A549 (cell line): ENCODE measurements around the gene NEDD9. TPM values are rescaled to one million over a fixed set of nuclear protein-coding genes. Genes with fewer than 3 reads are reported as not detected.
A peak's percentile ranks its signal among the peaks of the same experiment; 100 is the strongest.

Experiments
- ATAC-seq, 2 experiments: fragments of 200-7000 bp in 1 of 2; fragments of >200 bp in 1 of 2; cut with Nextera tagmentation in 1 of 2; cut with Tn5 transposase in 1 of 2; 3 replicates each; pipeline versions ENCODE4 v1.8.0 to v1.9.1; 2018 to 2020; ENCODE audit warnings: mild to moderate bottlenecking in 1 of 2, moderate library complexity in 1 of 2
- CTCF ChIA-PET: fragments of 300-600 bp; sonication (Branson Sonifier 250); formaldehyde crosslinking; extraction: SDS; loops from one replicate; lab custom pipeline; 2021; ENCODE audit warnings: antibody characterized with exemption, inconsistent platforms; lab: Yijun Ruan, JAX
- POLR2A ChIA-PET: fragments of 350-600 bp; formaldehyde crosslinking; extraction: SDS; loops from one replicate; lab custom pipeline; 2021; ENCODE audit warnings: antibody characterized with exemption, inconsistent platforms; lab: Yijun Ruan, JAX
- DNase-seq, 2 experiments: peaks; one replicate each; pipeline versions ENCODE4 v3.0.0 to v3.0.0-alpha.2; 2011 to 2016; ENCODE audit warnings: low read depth in 1 of 2, low spot score in 1 of 2
- FAIRE-seq: peaks from 2 replicates; lab custom pipeline; 2011; peaks lifted over from hg19 to GRCh38; lab: Jason Lieb, UNC
- H3K27ac ChIP-seq, 2 experiments: fragments of >200 bp; sonication (Bioruptor Twin); formaldehyde crosslinking; 3 replicates each; pipeline ENCODE4 v1.5.1; 2016 to 2017
- H3K4me1 ChIP-seq: fragments of >200 bp; sonication (Bioruptor Twin); formaldehyde crosslinking; 3 replicates; pipeline ENCODE4 v1.6.1; 2016
- H3K4me2 ChIP-seq: fragments of >200 bp; sonication (Bioruptor Twin); formaldehyde crosslinking; 3 replicates; pipeline ENCODE4 v1.6.1; 2016
- H3K4me3 ChIP-seq: fragments of >200 bp; sonication (Bioruptor Twin); formaldehyde crosslinking; 3 replicates; pipeline ENCODE4 v1.5.1; 2016
- H3K9me3 ChIP-seq: fragments of >200 bp; sonication (Bioruptor Twin); formaldehyde crosslinking; 3 replicates; pipeline ENCODE4 v1.6.1; 2016
- ATOH8 ChIP-seq: fragments of 250-450 bp; sonication (Bioruptor Pico); IDR thresholded peaks from 2 replicates; pipeline ENCODE4 v1.5.0; 2020; ENCODE audit warnings: low read depth, mild to moderate bottlenecking, moderate library complexity
- E2F6 ChIP-seq: IDR thresholded peaks from 2 replicates; pipeline ENCODE4 v1.6.1; 2012; ENCODE audit warnings: low read depth, borderline replicate concordance
- EHF ChIP-seq: fragments of 250-450 bp; sonication (Bioruptor Pico); IDR thresholded peaks from 2 replicates; pipeline ENCODE4 v1.5.0; 2020; ENCODE audit warnings: mild to moderate bottlenecking
- FOSB ChIP-seq: fragments of 250-450 bp; sonication (Bioruptor Pico); IDR thresholded peaks from 2 replicates; pipeline ENCODE4 v1.5.0; 2020; ENCODE audit warnings: mild to moderate bottlenecking, moderate library complexity
- FOXS1 ChIP-seq: fragments of 250-450 bp; sonication (Bioruptor Pico); IDR thresholded peaks from 2 replicates; pipeline ENCODE4 v1.5.0; 2020; ENCODE audit warnings: mild to moderate bottlenecking, moderate library complexity
- GATA3 ChIP-seq: IDR thresholded peaks from 2 replicates; pipeline ENCODE4 v1.6.1; 2012; ENCODE audit warnings: borderline replicate concordance
- HOXA7 ChIP-seq: fragments of 250-450 bp; sonication (Bioruptor Pico); IDR thresholded peaks from 2 replicates; pipeline ENCODE4 v1.5.0; 2020; ENCODE audit warnings: mild to moderate bottlenecking, moderate library complexity
- HOXB13 ChIP-seq: fragments of 250-450 bp; sonication (Bioruptor Pico); IDR thresholded peaks from 2 replicates; pipeline ENCODE4 v1.5.0; 2020; ENCODE audit warnings: low read depth, mild to moderate bottlenecking, moderate library complexity
- KDM1A ChIP-seq: fragments of 200-600 bp; sonication (generic); IDR thresholded peaks from 2 replicates; pipeline ENCODE4 v1.6.1; 2016; ENCODE audit warnings: low read depth, mild to moderate bottlenecking
- MAFK ChIP-seq: fragments of 450-650 bp; IDR thresholded peaks from 2 replicates; pipeline ENCODE4 v1.6.1; 2014; ENCODE audit not compliant: partially characterized antibody
- MAX ChIP-seq: IDR thresholded peaks from 2 replicates; pipeline ENCODE4 v1.6.1; 2012
- PHF8 ChIP-seq: fragments of 200-600 bp; sonication (generic); IDR thresholded peaks from 2 replicates; pipeline ENCODE4 v1.6.1; 2016; ENCODE audit warnings: low read depth, mild to moderate bottlenecking, antibody characterized with exemption, moderate library complexity, borderline replicate concordance
- POLR2AphosphoS2 ChIP-seq: conservative IDR thresholded peaks from 2 replicates; pipeline ENCODE4 v1.6.1; 2012; ENCODE audit warnings: low read length, improper control_type of control experiment, inconsistent platforms
- RAD21 ChIP-seq, 2 experiments: fragments of >200 bp in 1 of 2; sonication (Bioruptor Twin) in 1 of 2; formaldehyde crosslinking in 1 of 2; IDR thresholded peaks in 1 of 2; conservative IDR thresholded peaks in 1 of 2; 2 replicates in 1 of 2; 3 replicates in 1 of 2; pipeline ENCODE4 v1.6.1; 2012 to 2018; ENCODE audit warnings: inconsistent platforms in 1 of 2
- RARB ChIP-seq: fragments of 250-450 bp; sonication (Bioruptor Pico); IDR thresholded peaks from 2 replicates; pipeline ENCODE4 v1.8.0; 2021; ENCODE audit warnings: mild to moderate bottlenecking, moderate library complexity
- SREBF2 ChIP-seq: fragments of 450-650 bp; IDR thresholded peaks from 2 replicates; pipeline ENCODE4 v1.6.1; 2014; ENCODE audit warnings: mild to moderate bottlenecking, moderate library complexity
- TP53 ChIP-seq: fragments of 250-450 bp; sonication (Bioruptor Pico); IDR thresholded peaks from 2 replicates; pipeline ENCODE4 v1.5.0; 2021; ENCODE audit warnings: mild to moderate bottlenecking, moderate library complexity
- USF2 ChIP-seq: fragments of 450-650 bp; IDR thresholded peaks from 2 replicates; pipeline ENCODE4 v1.6.1; 2014; ENCODE audit warnings: antibody characterized with exemption
- ZNF302 ChIP-seq: fragments of 250-450 bp; sonication (Bioruptor Pico); IDR thresholded peaks from 2 replicates; pipeline ENCODE4 v1.9.0; 2021; ENCODE audit warnings: inconsistent platforms, mild to moderate bottlenecking, moderate library complexity
- WGBS: methylation state at CpG from one replicate; pipeline ENCODE4 v1.1.6; 2017; ENCODE audit errors: missing lambda C conversion rate; 5-methylcytosine and 5-hydroxymethylcytosine counted together
- polyA plus RNA-seq, 4 experiments: library from polyadenylated mRNA; depleted of rRNA in 3 of 4; stranded (reverse); fragments of >200 nt; fragmentation: RNase III in 1 of 4; extraction: RNeasy Plus Mini Kit Qiagen cat#74134 plus additional on column Dnase treatment in 1 of 4; gene quantifications; 2 replicates in 3 of 4; 3 replicates in 1 of 4; pipeline ENCODE4 v1.2.3, GENCODE V29; 2011 to 2017

The NEDD9 gene
- polyA plus RNA-seq, 2 of the 4 experiments (the other 2 are of a cell fraction) = 46.7 to 79.6 TPM

- TF ChIP-seq FOXS1 (CRISPR knock-in tag) (0 out of 2 replicates have a peak, but pooled peaks have one; percentile 16), SREBF2 (no peak), POLR2AphosphoS2 (no peak), GATA3 (peak; percentile 99), KDM1A (no peak), RAD21 (conservative IDR thresholded peaks at IDR 0.05 in 1 of 2, IDR thresholded peaks at IDR 0.05 in 1 of 2) (peak; percentile 37 to 58)
Measured at GRCh38 chr6:11207199-11207968, 25.1 kb downstream of the NEDD9 start (continued).

GRCh38 chr6:11206576-11206975, 25.9 kb downstream of the NEDD9 start:
- TF ChIP-seq FOXS1 (CRISPR knock-in tag) (0 out of 2 replicates have a peak, but pooled peaks have one; percentile 7), SREBF2 (no peak), PHF8 (no peak), HOXA7 (CRISPR knock-in tag) (peak; percentile 28; the same call in 1 of the 2 replicates), EHF (CRISPR knock-in tag) (0 out of 2 replicates have a peak, but pooled peaks have one; percentile 38), KDM1A (no peak), FOSB (CRISPR knock-in tag) (peak; percentile 69; the same call in 1 of the 2 replicates), HOXB13 (CRISPR knock-in tag) (peak; percentile 61; the same call in 1 of the 2 replicates), ZNF302 (CRISPR knock-in tag) (no peak)
- peak overlapping the region; percentile 73 for H3K4me2 ChIP-seq
- ATAC-seq (no peak), DNase-seq (no peak), FAIRE-seq (no peak)
- POLR2A ChIA-PET = interaction anchor here (1.1 to 2.1 kb wide), 8 partner anchors 11 to 226 kb away, joined by 3 to 12 read pairs (median 5); partner anchors contain the start of genes NEDD9 and SMIM13
- peaks cover 96% of the 10 kb centered on the region for H3K4me1 ChIP-seq
- H3K9me3 ChIP-seq = no peaks in the 10 kb centered on the region
- CTCF ChIA-PET = interaction anchor here (1.2 to 13.0 kb wide), 2 partner anchors 55 to 290 kb away, joined by 3 to 66 read pairs; no protein-coding TSS in a partner anchor
- H3K27ac ChIP-seq = peak overlapping the region; percentile 94 to 98
- peak overlapping the region; percentile 1; the same call in 1 of the 3 replicates for H3K4me3 ChIP-seq
- WGBS = 17% methylated on average over 3 of the region's 3 CpGs

GRCh38 chr6:11204794-11205366, 27.6 kb downstream of the NEDD9 start:
- H3K4me2 ChIP-seq = peak overlapping the region; percentile 35
- H3K4me1 ChIP-seq = peaks cover 96% of the 10 kb centered on the region
- no peak overlapping the region for H3K4me3 ChIP-seq
- FAIRE-seq = no peak
- DNase-seq = no peak
- POLR2A ChIA-PET = no interaction called here
- no peak for TF ChIP-seq FOXS1 (CRISPR knock-in tag)
- TF ChIP-seq, all 56 proteins: peak for 0
- Histone ChIP-seq H3K27ac (peak overlapping the region; percentile 94 to 98), H3K9me3 (no peaks in the 10 kb centered on the region)
- WGBS = 88% methylated on average over 5 of the region's 5 CpGs
- CTCF ChIA-PET = interaction anchor here (0.6 to 1.1 kb wide), 3 partner anchors 33 to 291 kb away, joined by 3 to 7 read pairs (median 3); no protein-coding TSS in a partner anchor
- no peak for ATAC-seq

GRCh38 chr6:11204005-11204399, 28.5 kb downstream of the NEDD9 start:
- TF ChIP-seq USF2 = no peak
- TF ChIP-seq MAFK = no peak
- TF ChIP-seq TP53 (CRISPR knock-in tag) = no peak
- TF ChIP-seq E2F6 = no peak
- TF ChIP-seq RARB = no peak
- no peak for TF ChIP-seq MAX
- TF ChIP-seq ATOH8 (CRISPR knock-in tag) = no peak
- TF ChIP-seq HOXA7 (CRISPR knock-in tag) = 0 out of 2 replicates have a peak, but pooled peaks have one; percentile 37
- no peak for TF ChIP-seq FOSB (CRISPR knock-in tag)
- Histone ChIP-seq H3K4me1 (peaks cover 96% of the 10 kb centered on the region), H3K27ac (peak overlapping the region; percentile 94 to 98), H3K9me3 (no peaks in the 10 kb centered on the region), H3K4me3 (no peak overlapping the region), H3K4me2 (peak overlapping the region; percentile 41; the same call in 1 of the 3 replicates)
- FAIRE-seq = no peak
- ATAC-seq = no peak
- POLR2A ChIA-PET = no interaction called here
- no peak for DNase-seq
- CTCF ChIA-PET = interaction anchor here (0.6 to 1.1 kb wide), 3 partner anchors 32 to 292 kb away, joined by 3 to 7 read pairs (median 3); no protein-coding TSS in a partner anchor
- WGBS = 93% methylated on average over 4 of the region's 4 CpGs
